Omental fat pad (tissue), 4 donors: ENCODE measurements around the gene PYDC2. TPM values are rescaled to one million over a fixed set of nuclear protein-coding genes. Genes with fewer than 3 reads are reported as not detected.

Source experiments
- ATAC-seq: fragments of 150-250 bp; one replicate; pipeline ENCODE4 v1.9.1; 2016; ENCODE audit warnings: mild to moderate bottlenecking, moderate library complexity; ENCODE audit not compliant: low FRiP score
- DNase-seq: peaks from one replicate; pipeline ENCODE4 v3.0.0-alpha.2; 2019; ENCODE audit warnings: low spot score
- CTCF ChIP-seq, 3 donors: fragments of 450-650 bp; IDR thresholded peaks; one replicate each; pipeline ENCODE4 v1.5.1; 2016 to 2017; ENCODE audit warnings: antibody characterized with exemption in 3 of 3, mild to moderate bottlenecking in 3 of 3, moderate library complexity in 2 of 3
- total RNA-seq, 4 donors: library from RNA; depleted of rRNA; stranded (reverse); fragments of >200 nt; gene quantifications; one replicate each; pipeline ENCODE4 v1.1.0, GENCODE V29; 2016

Gene PYDC2
- total RNA-seq, 4 donors from 2014 or later: not detected

GRCh38 chr3:191424881-191425280 is 36.1 kb upstream of the PYDC2 start:
- no peak for ATAC-seq
- TF ChIP-seq CTCF (IDR thresholded peaks at IDR 0.05): no peak
- DNase-seq: no peak

- no peak for TF ChIP-seq CTCF (IDR thresholded peaks at IDR 0.05)
- ATAC-seq: no peak
- DNase-seq: no peak
Measured at GRCh38 chr3:191425322-191425734, 35.6 kb upstream of the PYDC2 start.

- ATAC-seq (no peak), DNase-seq (no peak)
- TF ChIP-seq CTCF (IDR thresholded peaks at IDR 0.05): no peak
Measured at GRCh38 chr3:191426311-191426710, 34.7 kb upstream of the PYDC2 start.

GRCh38 chr3:191428177-191428576 is 32.8 kb upstream of the PYDC2 start:
- no peak for DNase-seq
- no peak for TF ChIP-seq CTCF (IDR thresholded peaks at IDR 0.05)
- ATAC-seq: no peak

- no peak for TF ChIP-seq CTCF (IDR thresholded peaks at IDR 0.05)
- ATAC-seq (no peak), DNase-seq (no peak)
Measured at GRCh38 chr3:191430103-191430502, 30.9 kb upstream of the PYDC2 start.

- ATAC-seq: no peak
- no peak for TF ChIP-seq CTCF (IDR thresholded peaks at IDR 0.05)
- no peak for DNase-seq
Measured at GRCh38 chr3:191431160-191431822, 29.7 kb upstream of the PYDC2 start.

- no peak for DNase-seq
- TF ChIP-seq CTCF (IDR thresholded peaks at IDR 0.05): no peak
- ATAC-seq: no peak
Measured at GRCh38 chr3:191432162-191432561, 28.8 kb upstream of the PYDC2 start.
